Endothelial cell of umbilical vein (primary cell): ENCODE measurements around the gene SHISA8. TPM values are rescaled to one million over a fixed set of nuclear protein-coding genes. Genes with fewer than 3 reads are reported as not detected.

Source experiments
- BruUV-seq: library from RNA; stranded (reverse); fragments of 400-500 nt; replicated peaks from 2 replicates; lab custom pipeline; 2021; lab: Mats Ljungman, UMichigan
- CTCF ChIA-PET: fragments of 300-600, 350-600 bp; sonication (Branson Sonifier 250); formaldehyde crosslinking; loops from one replicate; lab custom pipeline; 2021; ENCODE audit warnings: antibody characterized with exemption, inconsistent platforms; lab: Charles Lee
- POLR2A ChIA-PET: fragments of 300-600, 350-600 bp; sonication (Branson Sonifier 250); formaldehyde crosslinking; loops from one replicate; lab custom pipeline; 2021; ENCODE audit warnings: antibody characterized with exemption, inconsistent platforms; lab: Charles Lee
- DNase-seq: peaks from one replicate; pipeline ENCODE4 v3.0.0-alpha.2; 2011; ENCODE audit warnings: low read depth, low spot score
- FAIRE-seq: peaks from 2 replicates; lab custom pipeline; 2011; peaks lifted over from hg19 to GRCh38; lab: Jason Lieb, UNC
- H2AFZ ChIP-seq: 2 replicates; pipeline ENCODE4 v1.6.0; 2012; ENCODE audit warnings: low read depth, low read length, control low read depth, inconsistent platforms
- H3K27ac ChIP-seq: 2 replicates; pipeline ENCODE4 v1.5.1; 2011; ENCODE audit warnings: low read depth, mild to moderate bottlenecking, control low read depth, low read length, moderate library complexity; ENCODE audit not compliant: insufficient read depth
- H3K27me3 ChIP-seq, 2 experiments: 2 replicates each; pipeline versions ENCODE4 v1.6.0 to v1.6.1; 2011; ENCODE audit warnings: low read length in 2 of 2, mixed read lengths in 1 of 2; ENCODE audit not compliant: control insufficient read depth in 2 of 2, insufficient read depth in 2 of 2
- H3K36me3 ChIP-seq, 2 experiments: 2 replicates in 1 of 2; 3 replicates in 1 of 2; pipeline ENCODE4 v1.5.1; 2011; ENCODE audit warnings: low read length in 2 of 2, mild to moderate bottlenecking in 1 of 2, moderate library complexity in 1 of 2; ENCODE audit not compliant: control insufficient read depth in 2 of 2, insufficient read depth in 2 of 2; ENCODE audit errors: extremely low read depth in 1 of 2
- H3K4me1 ChIP-seq: 3 replicates; pipeline ENCODE4 v1.5.1; 2011; ENCODE audit warnings: mild to moderate bottlenecking, low read length; ENCODE audit not compliant: control insufficient read depth, insufficient read depth; ENCODE audit errors: extremely low read depth
- H3K4me2 ChIP-seq: 2 replicates; pipeline ENCODE4 v1.6.1; 2011; ENCODE audit warnings: low read length, control low read depth, mixed read lengths; ENCODE audit not compliant: insufficient read depth
- H3K4me3 ChIP-seq, 3 experiments: fragments of 200-600 bp in 1 of 3; sonication (generic), shearing (Covaris generic) in 1 of 3; replicated peaks in 1 of 3; 2 replicates each; pipeline ENCODE4 v1.5.1; 2011 to 2016; ENCODE audit warnings: control low read depth in 3 of 3, low read length in 3 of 3, mild to moderate bottlenecking in 2 of 3, inconsistent platforms in 1 of 3, low read depth in 1 of 3, moderate library complexity in 1 of 3; ENCODE audit not compliant: insufficient read depth in 1 of 3
- H3K79me2 ChIP-seq: 2 replicates; pipeline ENCODE4 v1.6.0; 2012; ENCODE audit warnings: low read length, inconsistent platforms; ENCODE audit not compliant: control insufficient read depth, insufficient read depth
- H3K9ac ChIP-seq: replicated peaks from 2 replicates; pipeline ENCODE3; 2011; ENCODE audit warnings: low read length, control low read depth; ENCODE audit not compliant: insufficient read depth; ENCODE audit errors: extremely low read depth
- H3K9me1 ChIP-seq: replicated peaks from 3 replicates; pipeline ENCODE4 v1.6.0; 2011; ENCODE audit warnings: mild to moderate bottlenecking, low read length; ENCODE audit not compliant: control insufficient read depth, insufficient read depth; ENCODE audit errors: extremely low read depth
- H3K9me3 ChIP-seq: replicated peaks from 2 replicates; pipeline ENCODE4 v1.5.1; 2012; ENCODE audit warnings: low read length, inconsistent platforms; ENCODE audit not compliant: control insufficient read depth, insufficient read depth
- H4K20me1 ChIP-seq: replicated peaks from 2 replicates; pipeline ENCODE3; 2011; ENCODE audit warnings: mild to moderate bottlenecking, low read length; ENCODE audit not compliant: control insufficient read depth, insufficient read depth; ENCODE audit errors: extremely low read depth
- CTCF ChIP-seq, 2 donors: IDR thresholded peaks; 1 replicate in 1 of 2; 2 replicates in 1 of 2; pipeline ENCODE4 v1.5.1; 2011; ENCODE audit warnings: low read length in 2 of 2, mild to moderate bottlenecking in 2 of 2, moderate library complexity in 2 of 2, control low read depth in 1 of 2, inconsistent platforms in 1 of 2, low read depth in 1 of 2; ENCODE audit not compliant: insufficient read depth in 1 of 2; ENCODE audit errors: extremely low read depth in 1 of 2
- EZH2 ChIP-seq: IDR thresholded peaks from 2 replicates; pipeline ENCODE4 v1.6.1; 2012; ENCODE audit warnings: borderline replicate concordance, low read depth, mild to moderate bottlenecking, moderate library complexity, low read length, inconsistent platforms; ENCODE audit not compliant: severe bottlenecking
- FOS ChIP-seq: IDR thresholded peaks from 2 replicates; pipeline ENCODE4 v1.6.1; 2011; ENCODE audit warnings: mild to moderate bottlenecking, low read length, moderate library complexity, borderline replicate concordance; ENCODE audit not compliant: insufficient read depth
- GATA2 ChIP-seq: IDR thresholded peaks from 2 replicates; pipeline ENCODE4 v1.7.0; 2011; ENCODE audit warnings: low read depth, mild to moderate bottlenecking, moderate library complexity, mixed read lengths, low read length; ENCODE audit not compliant: insufficient read length, insufficient read depth
- JUN ChIP-seq: IDR thresholded peaks from 2 replicates; pipeline ENCODE4 v1.6.1; 2011; ENCODE audit warnings: borderline replicate concordance, low read depth; ENCODE audit not compliant: insufficient read length, insufficient read depth
- MAX ChIP-seq: IDR thresholded peaks from 2 replicates; pipeline ENCODE4 v1.6.1; 2011; ENCODE audit not compliant: insufficient read depth, insufficient read length
- MYC ChIP-seq: IDR thresholded peaks from one replicate; pipeline ENCODE4 v1.6.1; 2011; ENCODE audit warnings: mild to moderate bottlenecking, low read depth, low read length
- POLR2A ChIP-seq: IDR thresholded peaks from 2 replicates; pipeline ENCODE4 v1.6.1; 2012; ENCODE audit warnings: low read depth, mild to moderate bottlenecking, control low read depth, low read length
- POLR2AphosphoS5 ChIP-seq: IDR thresholded peaks from 2 replicates; pipeline ENCODE4 v1.6.1; 2012; ENCODE audit warnings: low read depth, mild to moderate bottlenecking, control low read depth, low read length, moderate library complexity; ENCODE audit not compliant: insufficient read depth
- dilution Hi-C: fragments of 300-500 bp; cut with MboI; formaldehyde crosslinking; loops from one replicate; pipeline ENCODE4 v1.15.0; 2019; ENCODE audit warnings: low sequenced_read_pairs; ENCODE audit not compliant: extremely low pct_ligation_motif_present
- intact Hi-C: fragments of 100-400 bp; cut with micrococcal nuclease; formaldehyde crosslinking; loops from one replicate; pipeline ENCODE4 v1.10.0; 2022
- polyA plus RNA-seq, 4 experiments: library from polyadenylated mRNA; depleted of rRNA in 3 of 4; stranded (reverse) in 3 of 4; unstranded in 1 of 4; fragments of >200 nt; gene quantifications; 2 replicates each; pipeline versions ENCODE4 v1.2.1 to v1.2.3, GENCODE V29; 2011 to 2012; ENCODE audit warnings: missing spikeins in 1 of 4
- total RNA-seq: library from RNA; stranded (reverse); gene quantifications from 2 replicates; pipeline ENCODE4 v1.2.3, GENCODE V29; 2021

The SHISA8 gene
- total and polyA plus RNA-seq, 2 donors (not counting 3 experiments of a cell fraction or from before 2014, with no cell fraction given): not detected

- no peak for TF ChIP-seq FOS
- no peak for TF ChIP-seq JUN
- no peak for TF ChIP-seq MAX
- TF ChIP-seq POLR2A: no peak
- no peak for TF ChIP-seq MYC
- TF ChIP-seq GATA2: no peak
- no peak for TF ChIP-seq EZH2
- no peak for TF ChIP-seq POLR2AphosphoS5
- TF ChIP-seq CTCF (IDR thresholded peaks at IDR 0.05; ENCODE audit: extremely low read depth in 1 of 2, insufficient read depth in 1 of 2, low read depth in 1 of 2, low read length in 2 of 2): no peak
- DNase-seq (no peak), FAIRE-seq (no peak)
- H3K79me2 ChIP-seq: peaks cover 5% of the 10 kb centered on the region
- H3K27ac ChIP-seq: no peak overlapping the region
- H3K9me1 ChIP-seq: no peaks in the 10 kb centered on the region
- intact Hi-C loops (loop anchor here (2.0 kb wide), 1 partner anchor 115 kb away; the partner anchor contains the start of gene SREBF2), dilution Hi-C loops (no loop called here)
- H3K36me3 ChIP-seq: no peaks in the 10 kb centered on the region
- peak overlapping the region; percentile 90 for H2AFZ ChIP-seq
- no peaks in the 10 kb centered on the region for H3K9me3 ChIP-seq
- BruUV-seq: no TSS peak
- H3K9ac ChIP-seq: no peak overlapping the region
- H3K4me2 ChIP-seq: peak overlapping the region; percentile 38
- no peaks in the 10 kb centered on the region for H3K27me3 ChIP-seq
- no peaks in the 10 kb centered on the region for H4K20me1 ChIP-seq
- H3K4me1 ChIP-seq: peaks cover 33% of the 10 kb centered on the region
- no peak overlapping the region for H3K4me3 ChIP-seq
- ChIA-PET POLR2A (interaction anchor here (0.6 kb wide), 1 partner anchor 143 kb away, joined by 3 read pairs; the partner anchor contains the start of gene NDUFA6), CTCF (interaction anchor here (0.7 to 2.4 kb wide), 12 partner anchors 9 to 497 kb away, joined by 3 to 22 read pairs (median 5); partner anchors contain the start of genes CCDC134, NDUFA6, SNU13 and TNFRSF13C)
These were observed 32.7 kb upstream of the SHISA8 start for GRCh38 chr22:41947424-41948080.
